Effector memory CD8-positive, alpha-beta T cell (primary cell): ENCODE measurements around the gene ADCY10.
"Not testable (repeated sequence)": the region's sequence is repeated elsewhere in the genome, so short reads cannot be mapped to it uniquely, and the experiment has no call there.

Experiments used
- ATAC-seq: fragments of 150-1000 bp; cut with Tn5 transposase; replicated peaks from 2 replicates; pipeline ENCODE4 v1.10.0; 2021; ENCODE audit warnings: mild to moderate bottlenecking, moderate library complexity
- DNase-seq, 3 experiments: peaks; one replicate each; pipeline ENCODE4 v3.0.0; 2021
- H3K27ac Mint-ChIP-seq, 2 donors: one replicate each; pipeline ENCODE4 v1.8.0; 2022; ENCODE audit warnings: mild to moderate bottlenecking in 2 of 2, mixed read lengths in 2 of 2, moderate library complexity in 2 of 2
- H3K27me3 Mint-ChIP-seq, 2 donors: one replicate each; pipeline ENCODE4 v1.8.0; 2022; ENCODE audit warnings: mixed read lengths in 2 of 2
- H3K36me3 Mint-ChIP-seq: one replicate; pipeline ENCODE4 v1.8.0; 2022; ENCODE audit warnings: mild to moderate bottlenecking, moderate library complexity, mixed read lengths; ENCODE audit not compliant: insufficient read depth
- H3K4me1 Mint-ChIP-seq, 2 donors: one replicate each; pipeline ENCODE4 v1.8.0; 2022; ENCODE audit warnings: low read depth in 2 of 2, mixed read lengths in 2 of 2
- H3K4me3 Mint-ChIP-seq, 2 donors: one replicate each; pipeline ENCODE4 v1.8.0; 2022; ENCODE audit warnings: mild to moderate bottlenecking in 2 of 2, mixed read lengths in 2 of 2, moderate library complexity in 2 of 2
- H3K9me3 Mint-ChIP-seq, 2 donors: one replicate each; pipeline ENCODE4 v1.8.0; 2022; ENCODE audit warnings: mixed read lengths in 2 of 2

Gene ADCY10

GRCh38 chr1:167936068-167936929 is 22.4 kb upstream of the ADCY10 start, which contains the start of gene DCAF6:
Gene DCAF6 (plus strand): TSS chr1:167936683. CDS start chr1:167936912, 229 bp downstream.
- ATAC-seq (peak; percentile 77), DNase-seq (peak; percentile 96 to 97 (median 96))
- Mint-ChIP-seq H3K36me3 (peaks cover 24% of the 10 kb centered on the region), H3K9me3 (no peaks in the 10 kb centered on the region), H3K27ac (peak within 1 kb of the TSS; percentile 81 to 92), H3K4me1 (peaks cover 17 to 36% of the 10 kb centered on the region in 2 donors), H3K27me3 (no peaks in the 10 kb centered on the region), H3K4me3 (peak within 1 kb of the TSS; percentile 77 to 88)

DNA sequence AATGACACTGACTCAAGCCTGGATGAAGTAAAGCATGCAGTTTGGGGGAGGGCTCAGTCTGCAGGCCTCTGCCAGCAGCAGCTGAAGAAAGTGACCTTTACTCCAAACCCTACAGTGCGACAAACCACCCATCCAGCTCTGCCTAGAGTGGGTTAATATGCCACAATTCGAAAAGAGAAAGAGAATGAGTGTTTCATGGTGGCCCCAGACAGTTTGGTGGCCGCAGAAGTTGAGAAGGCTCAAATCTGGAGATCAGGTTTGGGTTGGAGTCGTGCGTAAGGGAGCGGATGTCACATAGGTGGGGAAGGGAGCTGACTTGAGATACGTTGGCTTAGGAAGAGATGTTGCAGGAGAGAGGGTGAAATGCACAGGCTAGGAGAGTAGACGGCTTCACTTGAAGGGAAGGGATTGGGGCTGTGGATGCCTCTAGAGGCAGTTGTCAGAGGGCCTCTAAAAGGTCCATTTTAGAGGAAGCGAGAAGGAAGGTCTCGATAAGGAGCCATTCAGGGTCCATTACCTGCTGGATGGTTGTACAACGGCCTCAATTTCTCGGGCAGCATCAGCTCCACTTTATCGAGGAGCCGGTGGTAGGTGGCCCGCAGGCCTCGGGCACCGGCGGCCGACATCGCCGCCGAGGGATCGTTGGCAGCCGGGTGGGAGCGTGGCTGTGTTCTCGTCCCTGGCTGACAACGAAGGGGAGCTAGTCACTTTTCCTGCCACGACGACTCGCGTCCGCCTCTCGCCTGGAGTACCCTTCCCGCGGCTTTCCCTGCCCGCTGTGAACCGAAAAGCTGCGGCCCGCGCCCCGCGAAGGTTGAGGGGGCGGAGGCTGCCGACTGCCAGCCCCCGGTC is 21.5 kb upstream of the ADCY10 start:
- Mint-ChIP-seq H3K4me3 (peak overlapping the region; percentile 77 to 88), H3K9me3 (no peaks in the 10 kb centered on the region), H3K27ac (peak overlapping the region; percentile 81 to 92), H3K36me3 (peaks cover 24% of the 10 kb centered on the region), H3K27me3 (no peaks in the 10 kb centered on the region), H3K4me1 (peaks cover 17 to 35% of the 10 kb centered on the region in 2 donors)
- DNase-seq: peak in 2 of 3 experiments; percentile 17 to 37
- peak; percentile 6 for ATAC-seq

DNA sequence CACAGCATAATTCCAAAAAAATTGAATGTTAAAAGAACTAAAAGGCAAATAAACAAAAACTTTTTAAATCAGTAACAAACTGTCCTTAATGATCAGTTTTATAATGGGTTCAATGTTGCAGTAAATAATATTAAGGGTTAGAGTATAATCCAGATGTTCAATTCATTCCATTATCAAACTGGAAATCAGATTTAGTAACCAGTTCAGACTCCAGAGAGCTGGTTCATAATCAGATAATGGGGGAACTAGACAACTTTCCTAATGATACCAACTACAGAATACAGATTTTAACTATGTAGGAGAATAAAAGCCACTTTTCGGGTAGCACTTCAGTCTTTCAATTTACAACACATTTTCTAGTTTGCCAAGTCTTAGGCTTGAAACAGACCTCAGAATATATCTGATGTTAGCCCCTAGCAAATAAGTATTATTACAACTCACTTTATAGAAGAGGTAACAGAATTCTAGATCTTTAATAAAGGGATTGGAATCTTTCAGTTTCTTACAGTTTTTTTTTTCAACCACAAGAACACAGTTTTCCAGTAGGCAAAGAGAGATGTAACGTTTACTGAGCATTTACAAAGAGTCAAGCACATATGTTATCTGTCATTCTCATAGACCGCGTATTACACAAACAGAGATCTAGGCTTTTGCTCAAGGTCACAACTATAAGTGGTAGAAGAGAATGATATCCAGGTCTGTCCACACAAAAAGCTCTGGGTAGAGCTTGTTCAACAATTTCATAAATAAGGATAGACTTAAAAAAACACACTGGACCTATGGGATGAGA is 20.7 kb upstream of the ADCY10 start:
- Mint-ChIP-seq H3K36me3 (peaks cover 24% of the 10 kb centered on the region), H3K9me3 (no peaks in the 10 kb centered on the region), H3K27me3 (no peaks in the 10 kb centered on the region), H3K4me3 (peak overlapping the region; percentile 77 to 88), H3K4me1 (peaks cover 17 to 35% of the 10 kb centered on the region in 2 donors), H3K27ac (peak overlapping the region; percentile 81 to 92)
- DNase-seq: no peak
- no peak for ATAC-seq

DNA sequence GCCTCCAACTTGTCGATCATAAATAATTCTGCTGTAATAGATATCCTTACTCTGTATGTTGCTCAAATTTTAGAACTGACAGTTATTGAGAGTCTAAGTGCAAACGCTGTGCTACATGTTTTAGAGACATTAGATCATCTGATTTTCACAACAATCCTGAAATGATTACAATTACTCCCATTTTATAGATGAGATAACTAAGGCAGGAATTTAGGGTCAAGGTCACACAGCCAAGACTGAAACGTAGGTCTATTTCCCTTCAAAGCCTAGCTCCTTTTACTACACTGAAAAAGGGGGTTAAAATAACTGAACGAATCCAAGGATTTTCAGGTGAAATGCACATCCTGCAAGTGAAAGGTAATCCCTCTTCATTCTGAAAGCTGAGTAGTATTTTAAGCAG is 19.9 kb upstream of the ADCY10 start:
- ATAC-seq (no peak), DNase-seq (no peak)
- Mint-ChIP-seq H3K4me3 (no peak overlapping the region), H3K4me1 (peaks cover 17 to 35% of the 10 kb centered on the region in 2 donors), H3K9me3 (no peaks in the 10 kb centered on the region), H3K36me3 (peaks cover 24% of the 10 kb centered on the region), H3K27me3 (no peaks in the 10 kb centered on the region), H3K27ac (no peak overlapping the region)

- ATAC-seq (no peak), DNase-seq (no peak)
- H3K27me3 Mint-ChIP-seq: no peaks in the 10 kb centered on the region
- no peaks in the 10 kb centered on the region for H3K9me3 Mint-ChIP-seq
- H3K4me1 Mint-ChIP-seq: peaks cover 9 to 24% of the 10 kb centered on the region in 2 donors
- H3K4me3 Mint-ChIP-seq: no peak overlapping the region
- peaks cover 4% of the 10 kb centered on the region for H3K36me3 Mint-ChIP-seq
- H3K27ac Mint-ChIP-seq: no peak overlapping the region
These were observed 15.8 kb upstream of the ADCY10 start for GRCh38 chr1:167929725-167930124.

DNA sequence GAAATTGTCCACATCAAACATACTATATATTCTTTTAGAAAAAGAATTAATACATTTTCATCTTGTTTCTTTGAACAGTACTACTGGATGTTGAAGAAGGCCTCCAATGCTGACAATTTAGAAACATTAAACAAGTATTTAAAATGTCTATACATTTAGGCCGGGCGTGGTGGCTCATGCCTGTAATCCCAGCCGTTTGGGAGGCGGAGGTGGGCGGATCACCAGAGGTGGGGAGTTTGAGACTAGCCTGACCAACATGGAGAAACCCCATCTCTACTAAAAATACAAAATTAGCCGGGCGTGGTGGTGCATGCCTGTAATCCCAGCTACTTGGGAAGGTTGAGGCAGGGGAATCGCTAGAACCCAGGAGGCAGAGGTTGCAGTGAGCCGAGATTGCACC is 15.0 kb upstream of the ADCY10 start:
- not testable (repeated sequence) for H3K9me3 Mint-ChIP-seq, DNase-seq, H3K36me3 Mint-ChIP-seq, ATAC-seq, H3K27me3 Mint-ChIP-seq, H3K27ac Mint-ChIP-seq, H3K4me3 Mint-ChIP-seq
- peaks cover 7 to 17% of the 10 kb centered on the region in 2 donors for H3K4me1 Mint-ChIP-seq

GRCh38 chr1:167928457-167928852 is 14.5 kb upstream of the ADCY10 start:
- ATAC-seq: no peak
- peaks cover 4% of the 10 kb centered on the region for H3K36me3 Mint-ChIP-seq
- no peak for DNase-seq

DNA sequence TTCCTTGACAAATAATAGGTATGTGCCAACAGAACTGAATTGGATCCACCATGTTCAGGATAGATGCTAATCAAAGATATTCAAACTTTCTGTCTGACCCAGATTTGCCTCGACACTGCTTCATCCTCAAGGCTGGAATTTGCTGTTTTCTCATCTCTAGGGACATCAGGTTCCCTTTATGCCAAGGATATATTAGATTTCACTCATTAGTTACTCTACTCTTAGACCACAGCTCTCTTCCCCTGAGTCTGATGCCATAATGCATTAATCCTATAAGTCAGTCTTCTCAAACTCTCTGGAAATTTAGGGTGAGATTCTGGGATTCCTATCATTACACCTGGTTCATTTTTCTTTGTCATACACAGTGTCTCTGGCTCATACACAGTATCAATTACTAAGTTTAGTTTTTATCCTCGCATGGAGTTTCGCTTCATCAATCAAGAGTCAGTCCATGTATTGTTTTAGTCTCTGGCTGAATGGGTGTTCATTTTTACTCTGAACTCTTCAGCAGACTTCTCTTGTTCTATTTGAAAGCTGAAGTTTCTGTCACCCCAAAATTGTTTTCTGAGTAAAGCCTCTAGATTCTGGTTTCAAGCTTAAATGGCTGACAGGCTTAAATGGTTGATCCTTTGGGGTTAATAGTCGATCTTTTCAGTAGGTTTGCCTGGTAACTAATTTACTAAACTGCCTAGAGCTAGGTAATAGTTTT is 13.3 kb upstream of the ADCY10 start:
- no peak overlapping the region for H3K27ac Mint-ChIP-seq
- peaks cover 7% of the 10 kb centered on the region for H3K36me3 Mint-ChIP-seq
- H3K4me3 Mint-ChIP-seq: no peak overlapping the region
- H3K4me1 Mint-ChIP-seq: peaks cover 3 to 14% of the 10 kb centered on the region in 2 donors
- no peaks in the 10 kb centered on the region for H3K27me3 Mint-ChIP-seq
- DNase-seq (no peak), ATAC-seq (no peak)
- H3K9me3 Mint-ChIP-seq: no peaks in the 10 kb centered on the region

More at GRCh38 chr1:167928457-167928852, 14.5 kb upstream of the ADCY10 start:
- H3K9me3 Mint-ChIP-seq: no peaks in the 10 kb centered on the region
- no peaks in the 10 kb centered on the region for H3K27me3 Mint-ChIP-seq
- H3K4me1 Mint-ChIP-seq: peaks cover 3 to 14% of the 10 kb centered on the region in 2 donors
- no peak overlapping the region for H3K27ac Mint-ChIP-seq
- H3K4me3 Mint-ChIP-seq: no peak overlapping the region

DNA sequence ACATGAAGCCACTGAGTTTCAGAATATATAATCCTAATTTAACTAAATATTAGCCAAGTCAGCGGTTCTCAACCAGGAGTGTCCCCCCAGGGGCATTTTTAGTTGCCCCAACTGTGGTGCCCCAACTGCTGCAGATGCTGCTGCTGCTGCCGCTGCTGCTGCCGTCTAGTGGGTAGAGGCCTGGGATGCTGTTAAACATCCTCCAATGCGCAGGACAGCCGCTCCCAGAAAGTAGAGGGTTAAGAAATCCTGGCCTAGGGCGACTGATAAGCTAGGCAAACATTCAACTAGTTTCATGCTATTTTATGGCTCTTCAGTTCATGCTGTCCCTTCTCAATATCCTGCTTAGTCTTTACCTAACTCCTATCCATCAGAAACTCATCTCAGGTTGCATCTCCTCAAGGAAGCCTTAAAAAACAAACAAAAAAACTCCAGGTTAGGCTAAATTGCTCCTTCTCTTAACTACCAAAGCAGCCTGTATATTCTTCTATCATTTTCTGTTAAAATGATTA is 12.6 kb upstream of the ADCY10 start:
- no peak overlapping the region for H3K27ac Mint-ChIP-seq
- peaks cover 3 to 14% of the 10 kb centered on the region in 2 donors for H3K4me1 Mint-ChIP-seq
- no peak for ATAC-seq
- no peak overlapping the region for H3K4me3 Mint-ChIP-seq
- no peak for DNase-seq
- H3K36me3 Mint-ChIP-seq: peaks cover 7% of the 10 kb centered on the region
- H3K27me3 Mint-ChIP-seq: no peaks in the 10 kb centered on the region
- H3K9me3 Mint-ChIP-seq: no peaks in the 10 kb centered on the region

DNA sequence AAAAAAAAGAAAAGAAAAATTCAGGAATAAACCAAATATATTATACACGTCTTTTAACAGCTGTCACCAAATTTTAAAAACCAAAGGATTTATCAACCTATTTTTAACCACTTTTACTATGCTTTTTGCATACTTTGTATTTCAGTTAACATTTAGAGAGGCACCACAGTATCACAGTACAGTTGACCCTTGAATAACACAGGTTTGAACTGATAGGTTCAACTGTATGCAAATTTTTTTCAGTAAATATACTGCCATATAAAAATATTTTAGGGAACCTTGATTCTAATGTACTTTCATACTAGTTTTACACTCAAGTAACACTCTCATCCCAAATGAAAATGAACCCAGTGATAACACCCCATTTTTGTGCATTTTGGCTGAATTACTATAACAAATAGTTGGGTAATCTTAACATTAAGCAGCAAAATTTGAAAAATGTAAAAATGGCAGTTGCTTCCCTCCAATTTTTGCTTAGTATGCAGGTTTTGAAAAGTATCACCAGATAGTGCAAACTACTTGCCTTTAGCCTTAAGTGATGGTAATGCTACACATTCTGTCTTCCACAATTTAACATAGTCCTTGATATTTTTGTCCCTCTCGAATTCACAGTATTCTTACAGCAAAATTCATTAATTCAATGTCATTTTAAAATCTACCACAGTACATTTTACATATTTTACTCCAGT is 10.8 kb upstream of the ADCY10 start:
- no peaks in the 10 kb centered on the region for H3K9me3 Mint-ChIP-seq
- no peaks in the 10 kb centered on the region for H3K27me3 Mint-ChIP-seq
- H3K27ac Mint-ChIP-seq: peak overlapping the region in 1 of 2 donors; percentile 23
- no peak overlapping the region for H3K4me3 Mint-ChIP-seq
- ATAC-seq (no peak), DNase-seq (no peak)
- H3K4me1 Mint-ChIP-seq: peaks cover 3 to 14% of the 10 kb centered on the region in 2 donors
- peaks cover 10% of the 10 kb centered on the region for H3K36me3 Mint-ChIP-seq

GRCh38 chr1:167924102-167924501 is 10.2 kb upstream of the ADCY10 start:
- Mint-ChIP-seq H3K4me3 (no peak overlapping the region), H3K27me3 (no peaks in the 10 kb centered on the region), H3K4me1 (peaks cover 3 to 14% of the 10 kb centered on the region in 2 donors), H3K9me3 (no peaks in the 10 kb centered on the region), H3K36me3 (peaks cover 11% of the 10 kb centered on the region), H3K27ac (no peak overlapping the region)
- DNase-seq (no peak), ATAC-seq (no peak)
